GM12801 (cell line): ENCODE data around the gene APMAP.

Source experiments
- CTCF ChIP-seq: IDR thresholded peaks from one replicate; pipeline ENCODE4 v1.5.1; 2011; ENCODE audit warnings: control low read depth; ENCODE audit not compliant: insufficient read length; ENCODE audit errors: extremely low read depth

Gene APMAP

GRCh38 chr20:24960302-24960801, 32.2 kb downstream of the APMAP start:
- no peak for TF ChIP-seq CTCF

- TF ChIP-seq CTCF, result no peak
Observed at GRCh38 chr20:24959591-24960301, 32.8 kb downstream of the APMAP start.

- TF ChIP-seq CTCF, result no peak
Observed at GRCh38 chr20:24958506-24959385, 33.8 kb downstream of the APMAP start.

- TF ChIP-seq CTCF, result no peak
Observed at GRCh38 chr20:24957326-24958016, 35.1 kb downstream of the APMAP start.

GRCh38 chr20:24956001-24956841, 36.3 kb downstream of the APMAP start:
- no peak for TF ChIP-seq CTCF

GRCh38 chr20:24955045-24955444, 37.5 kb downstream of the APMAP start:
- no peak for TF ChIP-seq CTCF
